Duodenal mucosa (tissue), 2 donors: ENCODE results near the gene PEDS1.
"Not testable (repeated sequence)": the region's sequence is repeated elsewhere in the genome, so short reads cannot be mapped to it uniquely, and the experiment has no call there.

Experiments used
- H3K27ac ChIP-seq: one replicate; pipeline ENCODE4 v1.7.0; 2013; ENCODE audit warnings: low read depth, low read length
- H3K27me3 ChIP-seq, 2 donors: one replicate each; pipeline ENCODE4 v1.7.0; 2013; ENCODE audit warnings: low read length in 2 of 2, control low read depth in 1 of 2; ENCODE audit not compliant: insufficient read depth in 2 of 2, control insufficient read depth in 1 of 2
- H3K36me3 ChIP-seq, 2 donors: one replicate each; pipeline ENCODE4 v1.7.0; 2013; ENCODE audit warnings: low read length in 2 of 2, control low read depth in 1 of 2; ENCODE audit not compliant: insufficient read depth in 2 of 2, control insufficient read depth in 1 of 2
- H3K4me1 ChIP-seq, 2 donors: one replicate each; pipeline ENCODE4 v1.7.0; 2013; ENCODE audit warnings: low read length in 2 of 2, control low read depth in 1 of 2; ENCODE audit not compliant: insufficient read depth in 2 of 2, control insufficient read depth in 1 of 2
- H3K4me3 ChIP-seq, 2 donors: one replicate each; pipeline ENCODE4 v1.7.0; 2013; ENCODE audit warnings: low read length in 2 of 2, low read depth in 1 of 2
- H3K9ac ChIP-seq, 2 donors: one replicate each; pipeline ENCODE4 v1.7.0; 2013; ENCODE audit warnings: low read length in 2 of 2, low read depth in 1 of 2
- H3K9me3 ChIP-seq, 2 donors: one replicate each; pipeline ENCODE4 v1.7.0; 2013; ENCODE audit warnings: low read length in 2 of 2, control low read depth in 1 of 2; ENCODE audit not compliant: control insufficient read depth in 1 of 2

PEDS1 gene

GRCh38 chr20:50142812-50143211 is 10.7 kb downstream of the PEDS1 start:
- Histone ChIP-seq H3K9ac (no peak overlapping the region), H3K9me3 (no peaks in the 10 kb centered on the region), H3K36me3 (peaks cover 13 to 48% of the 10 kb centered on the region in 2 donors), H3K4me3 (no peak overlapping the region), H3K27ac (no peak overlapping the region), H3K27me3 (no peaks in the 10 kb centered on the region), H3K4me1 (peaks cover 36 to 46% of the 10 kb centered on the region in 2 donors)

- H3K27me3 ChIP-seq: no peaks in the 10 kb centered on the region
- H3K9me3 ChIP-seq: no peaks in the 10 kb centered on the region
- no peak overlapping the region for H3K9ac ChIP-seq
- no peak overlapping the region for H3K27ac ChIP-seq
- peaks cover 30 to 42% of the 10 kb centered on the region in 2 donors for H3K4me1 ChIP-seq
- peaks cover 13 to 45% of the 10 kb centered on the region in 2 donors for H3K36me3 ChIP-seq
- no peak overlapping the region for H3K4me3 ChIP-seq
Measured at GRCh38 chr20:50141811-50142561, 11.5 kb downstream of the PEDS1 start.

GRCh38 chr20:50141018-50141675 is 12.4 kb downstream of the PEDS1 start:
- H3K27me3 ChIP-seq: no peaks in the 10 kb centered on the region

GRCh38 chr20:50140339-50140859 is 13.1 kb downstream of the PEDS1 start:
- Histone ChIP-seq H3K9ac (no peak overlapping the region), H3K9me3 (no peaks in the 10 kb centered on the region), H3K4me1 (peaks cover 18 to 28% of the 10 kb centered on the region in 2 donors), H3K36me3 (peaks cover 13 to 43% of the 10 kb centered on the region in 2 donors), H3K27ac (no peak overlapping the region), H3K27me3 (no peaks in the 10 kb centered on the region), H3K4me3 (no peak overlapping the region)

More at GRCh38 chr20:50141018-50141675, 12.4 kb downstream of the PEDS1 start:
- no peak overlapping the region for H3K9ac ChIP-seq
- H3K4me1 ChIP-seq: peaks cover 21 to 33% of the 10 kb centered on the region in 2 donors
- H3K9me3 ChIP-seq: no peaks in the 10 kb centered on the region
- H3K27ac ChIP-seq: no peak overlapping the region
- peaks cover 13 to 42% of the 10 kb centered on the region in 2 donors for H3K36me3 ChIP-seq
- no peak overlapping the region for H3K4me3 ChIP-seq

GRCh38 chr20:50138479-50139393 is 14.8 kb downstream of the PEDS1 start:
- H3K36me3 ChIP-seq: peaks cover 13 to 50% of the 10 kb centered on the region in 2 donors
- H3K27ac ChIP-seq: peak overlapping the region; percentile 11
- H3K4me1 ChIP-seq: peaks cover 23 to 24% of the 10 kb centered on the region in 2 donors
- H3K4me3 ChIP-seq: no peak overlapping the region
- peak overlapping the region; percentile 18 to 35 for H3K9ac ChIP-seq
- H3K27me3 ChIP-seq: no peaks in the 10 kb centered on the region
- no peaks in the 10 kb centered on the region for H3K9me3 ChIP-seq

DNA sequence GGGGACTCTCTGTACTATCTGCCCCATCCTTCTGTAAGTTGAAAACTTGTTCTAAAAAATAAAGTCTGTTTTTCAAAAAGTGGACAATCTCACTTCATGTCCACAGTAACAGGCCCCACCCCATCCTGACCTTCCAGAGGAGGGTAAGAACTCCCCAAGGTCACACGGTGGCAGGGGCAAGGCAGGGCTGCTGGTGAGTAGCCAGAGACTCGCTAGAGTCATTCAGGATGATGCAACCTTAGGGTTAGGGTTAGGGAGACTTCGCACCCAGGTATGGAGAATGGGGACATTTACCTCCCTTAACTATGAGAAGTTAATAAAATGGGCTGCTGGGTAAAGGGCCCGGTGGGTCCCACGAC is 15.4 kb downstream of the PEDS1 start:
- Histone ChIP-seq H3K4me1 (peaks cover 27 to 29% of the 10 kb centered on the region in 2 donors), H3K27ac (no peak overlapping the region), H3K9me3 (no peaks in the 10 kb centered on the region), H3K4me3 (no peak overlapping the region), H3K27me3 (no peaks in the 10 kb centered on the region), H3K9ac (no peak overlapping the region), H3K36me3 (peaks cover 12 to 48% of the 10 kb centered on the region in 2 donors)

- Histone ChIP-seq H3K4me1 (peaks cover 30 to 31% of the 10 kb centered on the region in 2 donors), H3K36me3 (peaks cover 12 to 46% of the 10 kb centered on the region in 2 donors)
- not testable (repeated sequence) for H3K27ac ChIP-seq, H3K9ac ChIP-seq, H3K4me3 ChIP-seq, H3K27me3 ChIP-seq, H3K9me3 ChIP-seq
Measured at GRCh38 chr20:50137702-50138101, 15.8 kb downstream of the PEDS1 start.

DNA sequence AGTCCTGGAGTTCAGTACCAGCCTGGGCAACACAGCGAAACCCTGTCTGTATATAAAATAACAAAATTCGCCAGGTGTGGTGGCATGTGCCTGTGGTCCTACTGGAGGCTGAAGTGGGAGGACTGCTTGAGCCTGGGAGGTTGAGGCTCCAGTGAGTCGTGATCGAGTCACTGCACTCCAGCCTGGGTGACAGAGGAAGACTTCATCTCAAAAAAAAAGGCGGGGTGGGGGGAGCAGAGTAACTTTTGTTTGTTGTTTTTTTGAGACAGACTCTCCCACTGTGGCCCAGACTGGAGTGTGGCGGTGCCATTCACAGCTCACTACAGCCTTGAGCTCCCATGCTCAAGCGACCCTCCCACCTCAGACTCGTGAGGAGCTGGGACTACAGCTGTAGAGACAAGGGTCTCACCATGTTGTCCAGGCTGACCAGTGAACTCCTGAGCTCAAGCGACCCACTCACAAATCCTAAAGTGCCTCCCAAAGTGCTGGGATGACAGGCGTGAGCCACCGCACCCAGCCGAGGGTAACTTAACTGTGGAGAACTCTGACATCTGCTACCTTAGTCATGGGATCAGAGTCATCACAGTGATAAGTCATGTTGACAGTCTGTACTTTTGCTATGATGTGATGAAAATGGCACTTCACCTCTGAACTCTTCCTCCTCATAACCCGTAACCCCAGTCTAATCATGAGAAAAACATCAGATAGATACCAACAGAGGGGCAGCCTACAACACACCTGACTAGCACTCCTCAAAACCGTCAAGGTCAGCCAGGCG is 16.5 kb downstream of the PEDS1 start:
- no peak overlapping the region for H3K9ac ChIP-seq
- peaks cover 14 to 42% of the 10 kb centered on the region in 2 donors for H3K36me3 ChIP-seq
- H3K27ac ChIP-seq: no peak overlapping the region
- no peaks in the 10 kb centered on the region for H3K9me3 ChIP-seq
- peaks cover 33 to 37% of the 10 kb centered on the region in 2 donors for H3K4me1 ChIP-seq
- H3K27me3 ChIP-seq: no peaks in the 10 kb centered on the region
- no peak overlapping the region for H3K4me3 ChIP-seq

- not testable (repeated sequence) for H3K9ac ChIP-seq, H3K9me3 ChIP-seq, H3K27me3 ChIP-seq, H3K27ac ChIP-seq, H3K4me3 ChIP-seq
- Histone ChIP-seq H3K4me1 (peaks cover 31 to 42% of the 10 kb centered on the region in 2 donors), H3K36me3 (peaks cover 15 to 33% of the 10 kb centered on the region in 2 donors)
Measured at GRCh38 chr20:50135157-50135556, 18.4 kb downstream of the PEDS1 start.
